Right cardiac atrium (tissue), 5 donors: ENCODE results near the gene CLCNKB. TPM values are rescaled to one million over a fixed set of nuclear protein-coding genes. Genes with fewer than 3 reads are reported as not detected.
A peak's percentile ranks its signal among the peaks of the same experiment; 100 is the strongest.
"Not testable (repeated sequence)": the region's sequence is repeated elsewhere in the genome, so short reads cannot be mapped to it uniquely, and the experiment has no call there.

ENCODE experiments used
- ATAC-seq, 2 donors: fragments of 200-7000 bp; cut with Tn5 transposase; one replicate each; pipeline versions ENCODE4 v1.8.0 to v1.9.1; 2020; ENCODE audit warnings: moderate library complexity in 2 of 2, mild to moderate bottlenecking in 1 of 2
- DNase-seq, 3 donors: peaks; one replicate each; pipeline ENCODE4 v3.0.0-alpha.2; 2020
- H3K27ac ChIP-seq: one replicate; pipeline ENCODE4 v1.5.1; 2013; ENCODE audit warnings: mild to moderate bottlenecking, low read length, control low read depth, moderate library complexity
- H3K27me3 ChIP-seq: one replicate; pipeline ENCODE4 v1.6.1; 2013; ENCODE audit not compliant: control insufficient read depth, insufficient read depth
- H3K4me1 ChIP-seq: one replicate; pipeline ENCODE4 v1.6.1; 2013; ENCODE audit warnings: low read length; ENCODE audit not compliant: control insufficient read depth, insufficient read depth
- H3K4me3 ChIP-seq: one replicate; pipeline ENCODE4 v1.5.1; 2013; ENCODE audit warnings: low read length, control low read depth
- H3K9me3 ChIP-seq: one replicate; pipeline ENCODE4 v1.6.1; 2013; ENCODE audit warnings: low read length; ENCODE audit not compliant: control insufficient read depth
- WGBS: extraction: QIAGEN DNeasy Blood & Tissue Kit; methylation state at CpG from one replicate; pipeline ENCODE4 v1.1.7; 2013; 5-methylcytosine and 5-hydroxymethylcytosine counted together
- intact Hi-C, 4 donors: fragments of 100-400 bp; cut with DNase I; formaldehyde crosslinking; loops; one replicate each; pipeline versions ENCODE4 v1.11.0 to v1.14.0; 2022 to 2023
- polyA plus RNA-seq: library from polyadenylated mRNA; stranded (reverse); fragments of 200-250 nt; gene quantifications from one replicate; pipeline ENCODE4 v1.2.3, GENCODE V29; 2013
- total RNA-seq, 4 donors: library from RNA; stranded (reverse); fragmentation: NEBNext Ultra II Directional; extraction: Animal tissue kit (Norgen Biotek cat#: 25700); gene quantifications; one replicate each; pipeline ENCODE4 v1.2.1, GENCODE V29; 2021
- donor health status: healthy with polysubstance abuse.
- donor health status: DM: no; HTN: yes; CAD: no.
- donor health status: DM: no; HTN: no; CAD: no.
- donor health status: DM: no; HTN: yes; CAD: no; lungs with severe emphysema.
- donor health status: DM: yes; HTN: yes; CAD: no.

The CLCNKB gene
- total and polyA plus RNA-seq, 5 donors = 1.9 to 4.7 (median 3.6) TPM

DNA sequence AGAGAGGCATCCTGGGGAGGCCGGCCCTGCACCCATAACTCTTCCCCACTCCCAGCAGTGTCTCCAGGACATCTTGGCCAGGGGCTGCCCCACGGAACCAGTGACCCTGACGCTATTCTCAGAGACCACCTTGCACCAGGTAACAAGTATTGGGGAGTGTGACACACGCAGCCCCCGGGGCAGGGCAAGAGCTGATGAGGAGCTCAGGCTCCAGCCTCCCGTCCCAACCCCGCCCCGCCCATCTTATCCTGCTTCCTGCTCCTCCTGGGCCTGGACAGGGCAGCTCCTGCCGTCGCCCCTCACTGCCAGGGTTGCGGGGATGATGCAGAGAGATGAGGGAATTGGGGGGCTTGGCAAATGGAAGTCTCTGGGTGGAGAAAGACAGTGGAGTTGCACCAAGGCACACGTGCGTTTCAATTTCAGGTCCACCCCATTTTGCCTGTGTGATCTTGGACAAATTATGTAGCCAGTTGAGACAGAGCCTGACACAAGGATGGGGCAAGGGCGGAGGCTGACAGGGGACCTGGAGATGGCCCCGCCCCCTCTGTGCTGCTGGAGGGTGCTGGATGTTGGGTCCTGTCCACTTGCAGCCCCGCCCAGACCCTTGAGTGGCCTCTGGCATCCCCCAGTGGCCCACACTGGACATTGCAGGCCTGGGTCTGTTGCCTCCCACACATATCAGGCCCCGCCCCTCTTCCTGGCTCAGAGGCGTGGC is 11.0 kb upstream of the CLCNKB start:
- DNase-seq = peak; percentile 89 to 96 (median 95)
- WGBS = 48% methylated on average over 18 of the region's 18 CpGs

GRCh38 chr1:16033103-16033632 is 10.4 kb upstream of the CLCNKB start:
- ATAC-seq = peak in 1 of 2 donors; percentile 1
- DNase-seq, H3K4me3 ChIP-seq, H3K4me1 ChIP-seq, H3K27ac ChIP-seq, H3K27me3 ChIP-seq, H3K9me3 ChIP-seq: not testable (repeated sequence)
- intact Hi-C loops = loop anchor here in 1 of 4 donors (1.0 kb wide), 1 partner anchor 25 kb away; no protein-coding TSS in a partner anchor
- WGBS = 59% methylated on average over 7 of the region's 7 CpGs

More for the DNA sequence above, 11.0 kb upstream of the CLCNKB start:
- Histone ChIP-seq H3K27ac (no peak overlapping the region), H3K9me3 (no peaks in the 10 kb centered on the region), H3K4me3 (no peak overlapping the region), H3K27me3 (no peaks in the 10 kb centered on the region), H3K4me1 (no peaks in the 10 kb centered on the region)
- peak; percentile 90 to 91 for ATAC-seq
- intact Hi-C loops = loop anchor here in 1 of 4 donors (1.0 kb wide), 1 partner anchor 24 kb away; no protein-coding TSS in a partner anchor

DNA sequence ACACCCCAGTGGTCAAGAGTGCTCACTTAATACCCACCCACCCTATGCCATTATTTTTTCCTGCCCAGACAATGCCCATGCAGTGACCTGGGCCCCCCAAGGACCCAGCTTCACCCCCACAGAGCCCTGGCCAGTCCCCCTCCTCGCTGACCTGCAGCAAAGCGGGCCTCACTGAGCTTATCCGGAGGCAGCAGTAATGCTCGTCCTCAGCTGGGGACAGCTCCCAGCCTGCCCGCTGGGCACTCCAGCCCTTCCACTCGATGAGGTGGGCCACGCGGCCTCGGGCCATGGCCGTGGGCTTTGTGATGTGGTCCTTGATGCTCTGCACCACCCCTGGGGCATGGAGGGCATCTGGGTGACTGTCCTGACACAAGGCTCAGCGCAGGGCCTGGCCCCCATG is 7.1 kb upstream of the CLCNKB start:
- H3K4me1 ChIP-seq, H3K9me3 ChIP-seq, H3K4me3 ChIP-seq, intact Hi-C loops, ATAC-seq, H3K27ac ChIP-seq, H3K27me3 ChIP-seq: not testable (repeated sequence)
- peak in 1 of 3 donors; percentile 23 for DNase-seq
- 89% methylated on average over 11 of the region's 11 CpGs for WGBS

DNA sequence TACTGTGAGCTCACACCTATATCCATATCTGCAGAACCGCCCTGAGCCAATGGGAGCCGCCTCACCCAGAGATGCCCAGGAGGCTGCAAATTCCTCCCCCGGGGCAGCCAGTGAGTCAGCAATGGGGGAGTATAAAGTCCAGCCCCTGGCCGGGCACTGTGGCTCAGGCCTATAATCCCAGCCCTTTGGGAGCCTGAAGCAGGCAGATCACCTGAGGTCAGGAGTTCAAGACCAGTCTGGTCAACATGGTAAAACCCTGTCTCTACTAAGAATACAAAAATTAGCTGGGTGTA is 5.0 kb upstream of the CLCNKB start:
- no peak overlapping the region for H3K4me3 ChIP-seq
- no peak overlapping the region for H3K27ac ChIP-seq
- no peaks in the 10 kb centered on the region for H3K9me3 ChIP-seq
- ATAC-seq = no peak
- no peak for DNase-seq
- no peaks in the 10 kb centered on the region for H3K4me1 ChIP-seq
- WGBS = 78% methylated on average over 4 of the region's 4 CpGs
- no peaks in the 10 kb centered on the region for H3K27me3 ChIP-seq
- intact Hi-C loops = no loop called here

DNA sequence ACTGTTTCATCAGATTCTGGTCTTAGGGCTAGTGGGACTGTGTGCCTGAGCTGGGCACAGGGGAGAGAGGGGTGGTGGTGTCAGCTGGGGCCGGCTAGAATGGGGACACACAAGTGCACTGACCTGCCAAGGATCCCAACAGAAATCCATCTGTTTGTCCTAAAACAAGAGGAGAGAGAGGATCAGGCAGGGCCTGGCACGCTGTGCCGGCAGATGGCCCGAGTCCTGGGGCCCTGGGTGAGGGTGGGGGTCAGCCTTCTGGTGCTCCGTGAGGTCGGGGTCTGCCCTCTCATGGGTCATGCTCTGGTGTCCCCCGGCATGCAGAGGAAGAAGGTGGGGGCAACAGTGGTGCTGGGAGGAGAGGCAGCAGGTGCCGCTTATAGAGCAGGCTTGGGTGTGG is 3.7 kb upstream of the CLCNKB start:
- peak in 1 of 3 donors; percentile 34 for DNase-seq
- H3K27me3 ChIP-seq, H3K27ac ChIP-seq, ATAC-seq, H3K4me3 ChIP-seq, intact Hi-C loops, H3K9me3 ChIP-seq, H3K4me1 ChIP-seq: not testable (repeated sequence)
- WGBS = 78% methylated on average over 8 of the region's 8 CpGs

GRCh38 chr1:16041200-16041599 is 2.4 kb upstream of the CLCNKB start:
- ATAC-seq = no peak
- intact Hi-C loops = no loop called here
- H3K27ac ChIP-seq = no peak overlapping the region
- H3K27me3 ChIP-seq = no peaks in the 10 kb centered on the region
- no peaks in the 10 kb centered on the region for H3K9me3 ChIP-seq
- 69% methylated on average over 8 of the region's 8 CpGs for WGBS
- H3K4me1 ChIP-seq = no peaks in the 10 kb centered on the region
- H3K4me3 ChIP-seq = no peak overlapping the region
- DNase-seq = peak in 1 of 3 donors; percentile 11

GRCh38 chr1:16042096-16042495 is 1.5 kb upstream of the CLCNKB start:
- Histone ChIP-seq H3K9me3 (no peaks in the 10 kb centered on the region), H3K27me3 (no peaks in the 10 kb centered on the region), H3K4me3 (no peak overlapping the region), H3K27ac (no peak overlapping the region), H3K4me1 (no peaks in the 10 kb centered on the region)
- intact Hi-C loops = no loop called here
- DNase-seq (peak in 2 of 3 donors; percentile 34 to 51), ATAC-seq (no peak)
- 73% methylated on average over 9 of the region's 9 CpGs for WGBS

GRCh38 chr1:16042654-16043053 is 928 bp upstream of the CLCNKB start:
- 76% methylated on average over 9 of the region's 9 CpGs for WGBS
- intact Hi-C loops, H3K4me3 ChIP-seq, H3K27ac ChIP-seq, H3K4me1 ChIP-seq, H3K9me3 ChIP-seq, H3K27me3 ChIP-seq, ATAC-seq: not testable (repeated sequence)
- DNase-seq = peak in 2 of 3 donors; percentile 16 to 21

GRCh38 chr1:16043950-16044349 is 368 bp downstream of the CLCNKB start:
- DNase-seq (peak in 2 of 3 donors; percentile 22 to 33), ATAC-seq (no peak)
- 91% methylated on average over 5 of the region's 5 CpGs for WGBS
- Histone ChIP-seq H3K9me3 (no peaks in the 10 kb centered on the region), H3K4me1 (no peaks in the 10 kb centered on the region), H3K27ac (no peak overlapping the region), H3K27me3 (no peaks in the 10 kb centered on the region), H3K4me3 (no peak overlapping the region)
- intact Hi-C loops = no loop called here

DNA sequence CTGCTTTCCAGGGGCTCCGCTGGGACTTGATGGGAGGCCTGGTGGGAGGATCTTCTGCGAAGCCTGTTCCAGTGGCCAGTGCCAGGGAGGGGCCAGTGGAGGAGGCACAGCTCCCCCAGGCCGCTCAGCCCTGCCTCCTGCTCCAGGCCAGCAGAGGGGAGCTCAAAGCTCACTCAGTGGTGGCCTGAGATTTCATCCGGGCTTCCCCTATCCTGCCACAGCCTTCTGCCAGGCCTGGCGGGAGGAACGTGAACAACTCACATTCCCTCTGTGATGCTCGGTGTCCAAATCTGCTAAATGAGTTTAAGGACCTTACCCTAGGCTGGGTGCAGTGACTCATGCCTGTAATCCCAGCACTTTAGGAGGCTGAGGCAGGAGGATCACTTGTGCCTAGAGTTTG is 3.3 kb downstream of the CLCNKB start:
- Histone ChIP-seq H3K4me3 (no peak overlapping the region), H3K4me1 (no peaks in the 10 kb centered on the region), H3K27ac (no peak overlapping the region), H3K27me3 (no peaks in the 10 kb centered on the region), H3K9me3 (no peaks in the 10 kb centered on the region)
- 60% methylated on average over 7 of the region's 7 CpGs for WGBS
- DNase-seq = no peak
- intact Hi-C loops = no loop called here
- no peak for ATAC-seq

GRCh38 chr1:16047791-16048475 is 4.4 kb downstream of the CLCNKB start:
- intact Hi-C loops = no loop called here
- ATAC-seq (peak in 1 of 2 donors; percentile 2), DNase-seq (no peak)
- Histone ChIP-seq H3K27ac (no peak overlapping the region), H3K4me3 (no peak overlapping the region), H3K9me3 (no peaks in the 10 kb centered on the region), H3K27me3 (no peaks in the 10 kb centered on the region), H3K4me1 (no peaks in the 10 kb centered on the region)
- WGBS = 65% methylated on average over 19 of the region's 19 CpGs
